ENCODE results near the gene PPCDC.

DNA sequence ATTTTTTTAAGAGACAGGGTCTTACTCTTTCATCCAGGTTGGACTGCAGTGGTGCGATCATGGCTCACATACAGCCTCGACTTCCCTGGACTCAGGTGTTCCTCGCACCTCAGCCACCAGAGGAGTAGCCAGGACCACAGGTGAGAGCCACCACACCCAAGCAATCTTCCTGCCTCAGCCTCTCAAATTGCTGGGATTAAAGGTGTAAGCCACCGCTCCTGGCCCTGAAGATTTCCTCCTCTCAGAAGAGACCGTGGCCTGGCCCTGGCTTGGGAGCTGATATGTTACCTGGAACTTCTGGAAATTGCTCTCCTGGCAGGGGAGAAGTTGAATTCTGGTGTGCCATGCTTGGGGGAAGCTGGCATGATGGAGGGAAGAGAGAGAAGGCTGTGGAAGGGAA is 36.2 kb downstream of the PPCDC start:
- TF ChIP-seq, protein P1, sequence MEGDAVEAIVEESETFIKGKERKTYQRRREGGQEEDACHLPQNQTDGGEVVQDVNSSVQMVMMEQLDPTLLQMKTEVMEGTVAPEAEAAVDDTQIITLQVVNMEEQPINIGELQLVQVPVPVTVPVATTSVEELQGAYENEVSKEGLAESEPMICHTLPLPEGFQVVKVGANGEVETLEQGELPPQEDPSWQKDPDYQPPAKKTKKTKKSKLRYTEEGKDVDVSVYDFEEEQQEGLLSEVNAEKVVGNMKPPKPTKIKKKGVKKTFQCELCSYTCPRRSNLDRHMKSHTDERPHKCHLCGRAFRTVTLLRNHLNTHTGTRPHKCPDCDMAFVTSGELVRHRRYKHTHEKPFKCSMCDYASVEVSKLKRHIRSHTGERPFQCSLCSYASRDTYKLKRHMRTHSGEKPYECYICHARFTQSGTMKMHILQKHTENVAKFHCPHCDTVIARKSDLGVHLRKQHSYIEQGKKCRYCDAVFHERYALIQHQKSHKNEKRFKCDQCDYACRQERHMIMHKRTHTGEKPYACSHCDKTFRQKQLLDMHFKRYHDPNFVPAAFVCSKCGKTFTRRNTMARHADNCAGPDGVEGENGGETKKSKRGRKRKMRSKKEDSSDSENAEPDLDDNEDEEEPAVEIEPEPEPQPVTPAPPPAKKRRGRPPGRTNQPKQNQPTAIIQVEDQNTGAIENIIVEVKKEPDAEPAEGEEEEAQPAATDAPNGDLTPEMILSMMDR (IDR thresholded peaks at IDR 0.05; ENCODE audit: low read depth, low read length, missing input control), result no peak
- TF ChIP-seq YY1 (IDR thresholded peaks at IDR 0.05) (no peak), TAF1 (conservative IDR thresholded peaks at IDR 0.05) (no peak), RXRA (IDR thresholded peaks at IDR 0.05) (no peak), JUND (IDR thresholded peaks at IDR 0.05) (no peak), GABPA (IDR thresholded peaks at IDR 0.05 in 1 of 2, conservative IDR thresholded peaks at IDR 0.05 in 1 of 2) (no peak), FOXA1 (IDR thresholded peaks at IDR 0.05) (no peak)
- TF ChIP-seq, protein P2, sequence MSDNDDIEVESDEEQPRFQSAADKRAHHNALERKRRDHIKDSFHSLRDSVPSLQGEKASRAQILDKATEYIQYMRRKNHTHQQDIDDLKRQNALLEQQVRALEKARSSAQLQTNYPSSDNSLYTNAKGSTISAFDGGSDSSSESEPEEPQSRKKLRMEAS (IDR thresholded peaks at IDR 0.05), result no peak
- TF ChIP-seq, protein P3, sequence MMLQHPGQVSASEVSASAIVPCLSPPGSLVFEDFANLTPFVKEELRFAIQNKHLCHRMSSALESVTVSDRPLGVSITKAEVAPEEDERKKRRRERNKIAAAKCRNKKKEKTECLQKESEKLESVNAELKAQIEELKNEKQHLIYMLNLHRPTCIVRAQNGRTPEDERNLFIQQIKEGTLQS (IDR thresholded peaks at IDR 0.05), result no peak
- TF ChIP-seq, protein P4, sequence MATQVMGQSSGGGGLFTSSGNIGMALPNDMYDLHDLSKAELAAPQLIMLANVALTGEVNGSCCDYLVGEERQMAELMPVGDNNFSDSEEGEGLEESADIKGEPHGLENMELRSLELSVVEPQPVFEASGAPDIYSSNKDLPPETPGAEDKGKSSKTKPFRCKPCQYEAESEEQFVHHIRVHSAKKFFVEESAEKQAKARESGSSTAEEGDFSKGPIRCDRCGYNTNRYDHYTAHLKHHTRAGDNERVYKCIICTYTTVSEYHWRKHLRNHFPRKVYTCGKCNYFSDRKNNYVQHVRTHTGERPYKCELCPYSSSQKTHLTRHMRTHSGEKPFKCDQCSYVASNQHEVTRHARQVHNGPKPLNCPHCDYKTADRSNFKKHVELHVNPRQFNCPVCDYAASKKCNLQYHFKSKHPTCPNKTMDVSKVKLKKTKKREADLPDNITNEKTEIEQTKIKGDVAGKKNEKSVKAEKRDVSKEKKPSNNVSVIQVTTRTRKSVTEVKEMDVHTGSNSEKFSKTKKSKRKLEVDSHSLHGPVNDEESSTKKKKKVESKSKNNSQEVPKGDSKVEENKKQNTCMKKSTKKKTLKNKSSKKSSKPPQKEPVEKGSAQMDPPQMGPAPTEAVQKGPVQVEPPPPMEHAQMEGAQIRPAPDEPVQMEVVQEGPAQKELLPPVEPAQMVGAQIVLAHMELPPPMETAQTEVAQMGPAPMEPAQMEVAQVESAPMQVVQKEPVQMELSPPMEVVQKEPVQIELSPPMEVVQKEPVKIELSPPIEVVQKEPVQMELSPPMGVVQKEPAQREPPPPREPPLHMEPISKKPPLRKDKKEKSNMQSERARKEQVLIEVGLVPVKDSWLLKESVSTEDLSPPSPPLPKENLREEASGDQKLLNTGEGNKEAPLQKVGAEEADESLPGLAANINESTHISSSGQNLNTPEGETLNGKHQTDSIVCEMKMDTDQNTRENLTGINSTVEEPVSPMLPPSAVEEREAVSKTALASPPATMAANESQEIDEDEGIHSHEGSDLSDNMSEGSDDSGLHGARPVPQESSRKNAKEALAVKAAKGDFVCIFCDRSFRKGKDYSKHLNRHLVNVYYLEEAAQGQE (IDR thresholded peaks at IDR 0.05), result no peak
